Left ventricle myocardium inferior (tissue), 1 donor: ENCODE results near the gene BLOC1S4. TPM values are rescaled to one million over a fixed set of nuclear protein-coding genes. Genes with fewer than 3 reads are reported as not detected.
A peak's percentile ranks its signal among the peaks of the same experiment; 100 is the strongest.

Experiments used
- DNase-seq: peaks from one replicate; pipeline ENCODE4 v3.0.0-alpha.2; 2020
- H3K27ac ChIP-seq: fragments of 200-600 bp; replicated peaks from 2 replicates; pipeline ENCODE4 v1.8.0; 2021
- H3K27me3 ChIP-seq: fragments of 200-600 bp; 2 replicates; pipeline ENCODE4 v1.8.0; 2021; ENCODE audit warnings: low read depth
- H3K36me3 ChIP-seq: fragments of 200-600 bp; 2 replicates; pipeline ENCODE4 v1.8.0; 2021
- H3K4me1 ChIP-seq: fragments of 200-600 bp; 2 replicates; pipeline ENCODE4 v1.8.0; 2021
- H3K4me3 ChIP-seq: fragments of 200-600 bp; 2 replicates; pipeline ENCODE4 v1.8.0; 2021; ENCODE audit warnings: mild to moderate bottlenecking, moderate library complexity
- H3K9me3 ChIP-seq: fragments of 200-600 bp; replicated peaks from 2 replicates; pipeline ENCODE4 v1.8.0; 2021
- intact Hi-C: fragments of 100-400 bp; cut with micrococcal nuclease; formaldehyde crosslinking; loops from one replicate; pipeline ENCODE4 v1.11.0; 2022
- total RNA-seq: library from RNA; stranded (reverse); fragmentation: NEBNext Ultra II Directional; extraction: Animal tissue kit (Norgen Biotek cat#: 25700); gene quantifications from one replicate; pipeline ENCODE4 v1.2.1, GENCODE V29; 2021
- TF ChIP-seq, protein P1 (sequence below): fragments of 200-600 bp; IDR thresholded peaks from 2 replicates; pipeline ENCODE4 v1.8.0; 2021; ENCODE audit warnings: antibody characterized with exemption, mild to moderate bottlenecking, borderline replicate concordance
- donor health status: DM: no; HTN: yes; CAD: no; lungs with severe emphysema.

BLOC1S4 gene
- total RNA-seq, 1 donor from 2014 or later, result 7.1 TPM

DNA sequence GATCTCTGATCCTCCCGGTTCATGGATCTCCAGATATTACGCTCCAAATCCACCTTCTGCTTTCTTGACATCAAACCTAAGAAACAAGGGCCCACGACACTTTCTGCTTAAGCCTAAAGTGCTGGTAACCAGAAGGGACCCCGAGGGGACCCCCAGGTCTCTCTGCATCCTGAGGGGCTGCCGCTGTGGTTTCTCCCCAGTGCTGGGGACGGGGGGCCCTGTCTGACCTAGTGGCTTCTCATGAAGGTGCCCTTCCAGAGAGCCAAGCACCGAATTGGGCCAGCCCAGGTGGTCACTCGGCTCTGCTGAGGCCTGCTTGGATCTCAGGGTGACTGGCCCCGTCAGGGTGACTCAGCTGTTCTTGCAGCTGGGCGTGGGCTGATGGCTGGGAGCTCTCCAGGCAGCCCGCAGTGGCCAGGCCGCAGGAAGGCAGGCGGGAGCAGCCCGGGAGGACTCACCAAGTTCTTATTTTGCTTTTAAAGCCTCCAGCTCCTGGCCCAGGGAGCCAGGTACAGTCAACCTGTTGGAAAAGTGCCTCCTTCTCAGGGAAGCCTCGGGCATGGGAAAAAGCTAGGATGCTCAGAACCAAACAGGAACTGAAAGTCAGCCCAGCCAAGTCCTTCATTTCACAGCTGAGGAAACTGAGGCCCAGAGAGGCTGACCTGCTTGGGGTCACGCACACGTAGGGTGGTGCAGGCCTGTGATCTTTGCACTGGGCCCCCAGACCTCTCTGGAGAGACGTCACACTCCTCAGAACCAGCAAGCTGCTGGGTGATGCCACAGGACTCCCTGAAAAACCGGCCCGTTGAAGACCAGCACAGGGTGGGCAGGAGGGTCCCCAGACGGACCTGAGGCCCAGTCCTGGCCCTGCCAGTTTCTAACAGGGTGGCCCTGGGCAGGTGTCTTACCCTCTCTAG, 16.7 kb downstream of the BLOC1S4 start:
- Histone ChIP-seq H3K36me3 (no peaks in the 10 kb centered on the region), H3K4me3 (no peak overlapping the region), H3K9me3 (no peaks in the 10 kb centered on the region), H3K4me1 (peaks cover 10% of the 10 kb centered on the region), H3K27me3 (peaks cover 5% of the 10 kb centered on the region), H3K27ac (peak overlapping the region; percentile 72)
- peak; percentile 76 for DNase-seq
- TF ChIP-seq, protein P1, sequence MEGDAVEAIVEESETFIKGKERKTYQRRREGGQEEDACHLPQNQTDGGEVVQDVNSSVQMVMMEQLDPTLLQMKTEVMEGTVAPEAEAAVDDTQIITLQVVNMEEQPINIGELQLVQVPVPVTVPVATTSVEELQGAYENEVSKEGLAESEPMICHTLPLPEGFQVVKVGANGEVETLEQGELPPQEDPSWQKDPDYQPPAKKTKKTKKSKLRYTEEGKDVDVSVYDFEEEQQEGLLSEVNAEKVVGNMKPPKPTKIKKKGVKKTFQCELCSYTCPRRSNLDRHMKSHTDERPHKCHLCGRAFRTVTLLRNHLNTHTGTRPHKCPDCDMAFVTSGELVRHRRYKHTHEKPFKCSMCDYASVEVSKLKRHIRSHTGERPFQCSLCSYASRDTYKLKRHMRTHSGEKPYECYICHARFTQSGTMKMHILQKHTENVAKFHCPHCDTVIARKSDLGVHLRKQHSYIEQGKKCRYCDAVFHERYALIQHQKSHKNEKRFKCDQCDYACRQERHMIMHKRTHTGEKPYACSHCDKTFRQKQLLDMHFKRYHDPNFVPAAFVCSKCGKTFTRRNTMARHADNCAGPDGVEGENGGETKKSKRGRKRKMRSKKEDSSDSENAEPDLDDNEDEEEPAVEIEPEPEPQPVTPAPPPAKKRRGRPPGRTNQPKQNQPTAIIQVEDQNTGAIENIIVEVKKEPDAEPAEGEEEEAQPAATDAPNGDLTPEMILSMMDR, result no peak
- intact Hi-C loops, result no loop called here

- H3K4me3 ChIP-seq, result no peak overlapping the region
- TF ChIP-seq, protein P1, result no peak
- DNase-seq, result no peak
- no peaks in the 10 kb centered on the region for H3K9me3 ChIP-seq
- peak overlapping the region; percentile 72 for H3K27ac ChIP-seq
- peaks cover 10% of the 10 kb centered on the region for H3K4me1 ChIP-seq
- H3K36me3 ChIP-seq, result no peaks in the 10 kb centered on the region
- peaks cover 5% of the 10 kb centered on the region for H3K27me3 ChIP-seq
- intact Hi-C loops, result no loop called here
Measured at GRCh38 chr4:6733358-6734164, 17.6 kb downstream of the BLOC1S4 start.

DNA sequence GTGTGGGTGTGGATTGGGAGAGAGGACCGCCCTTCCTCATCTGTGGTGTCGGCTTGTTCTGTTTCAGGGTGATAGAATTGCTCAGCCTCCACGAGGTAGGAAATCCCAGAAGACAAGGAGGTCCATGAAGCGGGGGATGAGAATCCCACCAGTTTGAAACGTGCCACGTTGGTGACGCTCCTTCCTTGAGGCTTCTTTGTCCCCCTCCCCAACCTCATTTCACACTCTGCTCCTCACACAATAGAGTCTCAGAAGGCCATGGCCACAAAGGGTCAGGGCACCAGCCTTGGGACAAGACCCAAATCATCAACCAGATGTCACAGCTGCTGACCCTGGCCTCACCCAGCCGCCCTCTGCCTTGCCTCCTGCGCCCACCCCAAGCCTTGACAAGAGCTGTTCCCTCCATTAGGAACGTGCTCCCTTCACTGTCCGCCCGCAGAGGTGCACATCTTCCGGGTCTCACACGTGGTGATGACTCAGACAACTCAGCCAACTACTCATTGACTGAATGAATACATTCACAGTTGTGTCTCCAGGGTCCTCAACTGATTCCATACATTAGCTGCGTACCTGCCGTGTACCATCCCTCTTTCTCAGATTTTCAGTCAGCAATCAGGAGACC, 18.3 kb downstream of the BLOC1S4 start:
- TF ChIP-seq, protein P1, result no peak
- intact Hi-C loops, result no loop called here
- no peak overlapping the region for H3K27ac ChIP-seq

GRCh38 chr4:6739920-6740319, 23.9 kb downstream of the BLOC1S4 start:
- DNase-seq, result no peak
- no peak overlapping the region for H3K4me3 ChIP-seq
- no peaks in the 10 kb centered on the region for H3K27me3 ChIP-seq
- H3K4me1 ChIP-seq, result no peaks in the 10 kb centered on the region
- H3K27ac ChIP-seq, result no peak overlapping the region
- intact Hi-C loops, result no loop called here
- H3K9me3 ChIP-seq, result no peaks in the 10 kb centered on the region
- TF ChIP-seq, protein P1, result no peak
- no peaks in the 10 kb centered on the region for H3K36me3 ChIP-seq

More for the DNA sequence above, 18.3 kb downstream of the BLOC1S4 start:
- no peaks in the 10 kb centered on the region for H3K36me3 ChIP-seq
- no peaks in the 10 kb centered on the region for H3K9me3 ChIP-seq
- H3K27me3 ChIP-seq, result no peaks in the 10 kb centered on the region
- H3K4me1 ChIP-seq, result peaks cover 10% of the 10 kb centered on the region
- H3K4me3 ChIP-seq, result no peak overlapping the region
- no peak for DNase-seq

DNA sequence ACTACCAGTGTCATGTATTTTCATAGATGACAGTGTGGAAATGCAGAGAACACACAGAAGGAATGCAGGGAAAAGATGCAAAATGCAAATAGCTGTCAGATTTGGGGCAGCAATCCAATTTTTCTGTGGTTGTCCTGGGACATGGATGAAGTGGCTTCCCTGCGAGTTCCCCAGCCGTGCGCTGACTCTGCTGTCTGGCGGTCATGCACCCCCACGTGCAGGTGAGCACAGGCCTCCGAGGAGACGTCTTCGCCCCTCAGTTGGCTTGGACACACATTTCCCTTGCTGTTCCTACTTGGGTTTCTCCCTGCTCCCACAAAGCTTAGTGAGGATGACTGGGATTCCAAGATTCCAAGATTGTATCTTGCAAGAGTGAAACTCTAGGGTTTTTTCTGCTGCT, 24.4 kb downstream of the BLOC1S4 start:
- no peak overlapping the region for H3K4me3 ChIP-seq
- no peaks in the 10 kb centered on the region for H3K27me3 ChIP-seq
- TF ChIP-seq, protein P1, result no peak
- no peak overlapping the region for H3K27ac ChIP-seq
- no peaks in the 10 kb centered on the region for H3K36me3 ChIP-seq
- no peaks in the 10 kb centered on the region for H3K4me1 ChIP-seq
- intact Hi-C loops, result no loop called here
- H3K9me3 ChIP-seq, result no peaks in the 10 kb centered on the region
- no peak for DNase-seq
